IMR-90 (cell line): ENCODE results near the gene STAT4. TPM values are rescaled to one million over a fixed set of nuclear protein-coding genes. Genes with fewer than 3 reads are reported as not detected.

Experiments
- ATAC-seq: fragments of 200-7000 bp; cut with Tn5 transposase; 2 replicates; pipeline ENCODE4 v1.9.1; 2020; ENCODE audit warnings: low read depth, mild to moderate bottlenecking, moderate library complexity
- BruUV-seq: library from RNA; stranded (reverse); fragments of 400-500 nt; replicated peaks from 2 replicates; lab custom pipeline; 2021; lab: Mats Ljungman, UMichigan
- CTCF ChIA-PET: fragments of 300-600 bp; formaldehyde crosslinking; extraction: SDS; loops from one replicate; lab custom pipeline; 2021; ENCODE audit warnings: antibody characterized with exemption; lab: Yijun Ruan, JAX
- POLR2A ChIA-PET: fragments of 300-600 bp; sonication (Branson Sonifier 250); formaldehyde crosslinking; loops from one replicate; lab custom pipeline; 2022; ENCODE audit warnings: antibody characterized with exemption; ENCODE audit not compliant: unreplicated experiment; lab: Charles Lee
- DNase-seq: peaks from one replicate; pipeline ENCODE4 v3.0.0; 2013
- H2AFZ ChIP-seq: replicated peaks from 2 replicates; pipeline ENCODE3; 2013; ENCODE audit warnings: low read length, mild to moderate bottlenecking; ENCODE audit not compliant: poor library complexity
- H2AK5ac ChIP-seq: 2 replicates; pipeline ENCODE4 v1.6.1; 2013; ENCODE audit warnings: low read depth, low read length, inconsistent platforms
- H2AK9ac ChIP-seq: replicated peaks from 2 replicates; pipeline ENCODE3; 2013; ENCODE audit warnings: mild to moderate bottlenecking, low read depth, low read length, moderate library complexity; ENCODE audit not compliant: poor library complexity
- H2BK120ac ChIP-seq: 2 replicates; pipeline ENCODE4 v1.6.1; 2013; ENCODE audit warnings: low read depth, low read length, inconsistent platforms
- H2BK15ac ChIP-seq: 3 replicates; pipeline ENCODE4 v1.6.1; 2013; ENCODE audit warnings: low read depth, low read length, inconsistent platforms
- H2BK20ac ChIP-seq: 2 replicates; pipeline ENCODE4 v1.6.1; 2013; ENCODE audit warnings: low read depth, mild to moderate bottlenecking, inconsistent platforms, low read length, moderate library complexity
- H2BK5ac ChIP-seq: 2 replicates; pipeline ENCODE4 v1.6.1; 2013; ENCODE audit warnings: mild to moderate bottlenecking, low read depth, low read length, inconsistent platforms; ENCODE audit not compliant: poor library complexity, severe bottlenecking
- H3K14ac ChIP-seq: replicated peaks from 2 replicates; pipeline ENCODE4 v1.6.1; 2013; ENCODE audit warnings: low read depth, low read length, inconsistent platforms
- H3K18ac ChIP-seq: 2 replicates; pipeline ENCODE4 v1.6.1; 2013; ENCODE audit warnings: low read depth, low read length, control low read depth
- H3K23ac ChIP-seq: 2 replicates; pipeline ENCODE4 v1.6.1; 2013; ENCODE audit warnings: low read depth, low read length, inconsistent platforms
- H3K27ac ChIP-seq: 2 replicates; pipeline ENCODE4 v1.5.1; 2013; ENCODE audit warnings: mild to moderate bottlenecking, control low read depth, low read length; ENCODE audit not compliant: insufficient read depth
- H3K27me3 ChIP-seq: 2 replicates; pipeline ENCODE4 v1.6.1; 2013; ENCODE audit warnings: low read length; ENCODE audit not compliant: control insufficient read depth, insufficient read depth
- H3K36me3 ChIP-seq: 2 replicates; pipeline ENCODE4 v1.6.1; 2013; ENCODE audit warnings: low read length, mixed read lengths; ENCODE audit not compliant: control insufficient read depth, insufficient read depth
- H3K4ac ChIP-seq: 2 replicates; pipeline ENCODE4 v1.6.1; 2013; ENCODE audit warnings: low read depth, low read length, inconsistent platforms
- H3K4me1 ChIP-seq: 2 replicates; pipeline ENCODE4 v1.6.1; 2013; ENCODE audit warnings: low read length, mixed read lengths; ENCODE audit not compliant: control insufficient read depth, insufficient read depth
- H3K4me2 ChIP-seq: 2 replicates; pipeline ENCODE4 v1.6.1; 2013; ENCODE audit warnings: low read depth, mild to moderate bottlenecking, control low read depth, low read length, moderate library complexity
- H3K4me3 ChIP-seq: 2 replicates; pipeline ENCODE4 v1.5.1; 2013; ENCODE audit warnings: low read depth, mild to moderate bottlenecking, control low read depth, low read length, moderate library complexity; ENCODE audit not compliant: insufficient read depth
- H3K56ac ChIP-seq: 2 replicates; pipeline ENCODE4 v1.6.1; 2013; ENCODE audit warnings: low read length, inconsistent platforms; ENCODE audit not compliant: insufficient read depth; ENCODE audit errors: extremely low read depth
- H3K79me1 ChIP-seq, 2 experiments: 2 replicates each; pipeline ENCODE4 v1.6.1; 2013; ENCODE audit warnings: low read length in 2 of 2, inconsistent platforms in 1 of 2, low read depth in 1 of 2
- H3K9ac ChIP-seq: 2 replicates; pipeline ENCODE4 v1.6.1; 2013; ENCODE audit warnings: low read depth, low read length, control low read depth
- H3K9me1 ChIP-seq: 2 replicates; pipeline ENCODE4 v1.6.1; 2013; ENCODE audit warnings: low read length, inconsistent platforms; ENCODE audit not compliant: insufficient read depth
- H3K9me3 ChIP-seq: 2 replicates; pipeline ENCODE4 v1.6.1; 2013; ENCODE audit warnings: low read length; ENCODE audit not compliant: control insufficient read depth, insufficient read depth
- H4K20me1 ChIP-seq: 2 replicates; pipeline ENCODE4 v1.6.1; 2013; ENCODE audit warnings: low read length, inconsistent platforms; ENCODE audit not compliant: insufficient read depth
- H4K5ac ChIP-seq: 2 replicates; pipeline ENCODE4 v1.6.1; 2013; ENCODE audit warnings: mild to moderate bottlenecking, low read depth, low read length, control low read depth
- H4K8ac ChIP-seq, 2 experiments: 2 replicates each; pipeline ENCODE4 v1.6.1; 2013; ENCODE audit warnings: low read depth in 2 of 2, low read length in 2 of 2, control low read depth in 1 of 2, inconsistent platforms in 1 of 2
- H4K91ac ChIP-seq: 2 replicates; pipeline ENCODE4 v1.6.1; 2013; ENCODE audit warnings: low read depth, low read length, inconsistent platforms; ENCODE audit not compliant: insufficient read depth
- BHLHE40 ChIP-seq: fragments of 150-350 bp; IDR thresholded peaks from 2 replicates; pipeline ENCODE4 v1.6.1; 2016; ENCODE audit warnings: mild to moderate bottlenecking, low read depth, low read length
- CHD1 ChIP-seq: IDR thresholded peaks from 2 replicates; pipeline ENCODE4 v1.6.1; 2012; ENCODE audit warnings: low read depth, low read length, improper control_type of control experiment
- CTCF ChIP-seq: conservative IDR thresholded peaks from 2 replicates; pipeline ENCODE4 v1.5.1; 2012; ENCODE audit warnings: mild to moderate bottlenecking, low read depth, low read length, improper control_type of control experiment
- FOS ChIP-seq: fragments of 150-350 bp; IDR thresholded peaks from 2 replicates; pipeline ENCODE4 v1.6.1; 2016; ENCODE audit warnings: low read depth, low read length
- MAFK ChIP-seq: IDR thresholded peaks from 2 replicates; pipeline ENCODE4 v1.6.1; 2012; ENCODE audit warnings: low read depth, low read length, improper control_type of control experiment
- MAZ ChIP-seq: IDR thresholded peaks from 2 replicates; pipeline ENCODE4 v1.6.1; 2012; ENCODE audit warnings: low read depth, mild to moderate bottlenecking, low read length, improper control_type of control experiment, moderate library complexity, borderline replicate concordance
- NFE2L2 ChIP-seq: fragments of 150-350 bp; IDR thresholded peaks from 2 replicates; pipeline ENCODE4 v1.6.1; 2016; ENCODE audit warnings: low read depth, mild to moderate bottlenecking, low read length
- POLR2A ChIP-seq: IDR thresholded peaks from 2 replicates; pipeline ENCODE4 v1.6.1; 2012; ENCODE audit warnings: mild to moderate bottlenecking, low read depth, low read length
- RAD21 ChIP-seq: IDR thresholded peaks from 2 replicates; pipeline ENCODE4 v1.6.1; 2012; ENCODE audit warnings: low read length, improper control_type of control experiment
- RCOR1 ChIP-seq: IDR thresholded peaks from 2 replicates; pipeline ENCODE4 v1.6.1; 2012; ENCODE audit warnings: mild to moderate bottlenecking, low read length, improper control_type of control experiment; ENCODE audit not compliant: insufficient replicate concordance
- WGBS, 2 experiments: methylation state at CpG; one replicate each; pipeline versions ENCODE4 v1.1.5 to v1.1.7; 2013; ENCODE audit warnings: missing lambda C conversion rate in 2 of 2; ENCODE audit not compliant: insufficient read length in 1 of 2; ENCODE audit errors: extremely low coverage in 2 of 2; 5-methylcytosine and 5-hydroxymethylcytosine counted together
- dilution Hi-C: fragments of 300-500 bp; cut with HindIII; formaldehyde crosslinking; loops from one replicate; pipeline ENCODE4 v1.14.3; 2018; ENCODE audit warnings: low sequenced_read_pairs; ENCODE audit not compliant: unreplicated experiment
- in situ Hi-C: fragments of 300-500 bp; cut with MboI; formaldehyde crosslinking; loops from 3 replicates; pipeline ENCODE4 v1.14.3; 2019; ENCODE audit warnings: low sequenced_read_pairs, inconsistent platforms, mixed read lengths
- intact Hi-C: fragments of 100-400 bp; cut with micrococcal nuclease; formaldehyde crosslinking; loops from 2 replicates; pipeline ENCODE4 v1.10.0; 2022
- polyA plus RNA-seq, 3 experiments: library from polyadenylated mRNA; depleted of rRNA; stranded (reverse); fragments of >200 nt; gene quantifications; 2 replicates each; pipeline ENCODE4 v1.2.3, GENCODE V29; 2012; ENCODE audit warnings: low replicate concordance in 1 of 3
- total RNA-seq: library from RNA; depleted of rRNA; stranded (reverse); fragments of >200 nt; gene quantifications from 2 replicates; pipeline ENCODE4 v1.2.3, GENCODE V29; 2012

The STAT4 gene
- total and polyA plus RNA-seq, 2 of the 4 experiments (the other 2 are of a cell fraction) = 0.36 to 0.48 TPM

GRCh38 chr2:191184457-191184856, 33.7 kb upstream of the STAT4 start:
- POLR2A ChIA-PET = no interaction called here
- H2AK9ac ChIP-seq = no peak overlapping the region
- H2BK120ac ChIP-seq = no peak overlapping the region
- no peaks in the 10 kb centered on the region for H3K79me1 ChIP-seq
- BruUV-seq = no TSS peak
- H3K9me1 ChIP-seq = no peaks in the 10 kb centered on the region
- H3K56ac ChIP-seq = no peak overlapping the region
- no peaks in the 10 kb centered on the region for H3K9me3 ChIP-seq
- no peak overlapping the region for H2BK5ac ChIP-seq
- H4K91ac ChIP-seq = no peak overlapping the region
- H3K4me3 ChIP-seq = no peak overlapping the region
- H2BK15ac ChIP-seq = no peak overlapping the region
- H4K5ac ChIP-seq = no peak overlapping the region
- no CpG with 5 or more reads among the region's 2 CpGs for WGBS, 2 experiments
- peaks cover 3% of the 10 kb centered on the region; the same call in 1 of the 2 replicates for H3K4me1 ChIP-seq
- CTCF ChIA-PET = no interaction called here
- no peak overlapping the region for H3K14ac ChIP-seq
- no peak overlapping the region for H3K9ac ChIP-seq
- dilution Hi-C loops (no loop called here), in situ Hi-C loops (no loop called here), intact Hi-C loops (no loop called here)
- no peaks in the 10 kb centered on the region for H3K27me3 ChIP-seq
- no peak overlapping the region for H3K4ac ChIP-seq
- H3K36me3 ChIP-seq = no peaks in the 10 kb centered on the region
- DNase-seq (no peak), ATAC-seq (no peak)
- no peaks in the 10 kb centered on the region for H4K20me1 ChIP-seq
- H2BK20ac ChIP-seq = no peak overlapping the region
- no peak overlapping the region for H2AFZ ChIP-seq
- TF ChIP-seq CHD1 = no peak
- TF ChIP-seq RAD21 = no peak
- TF ChIP-seq RCOR1 = no peak
- TF ChIP-seq BHLHE40 = no peak
- no peak for TF ChIP-seq MAFK
- TF ChIP-seq MAZ = no peak
- no peak for TF ChIP-seq POLR2A
- no peak for TF ChIP-seq CTCF
- TF ChIP-seq NFE2L2 = no peak
- TF ChIP-seq FOS = no peak
- H2AK5ac ChIP-seq = no peak overlapping the region
- H3K18ac ChIP-seq = no peak overlapping the region
- no peak overlapping the region for H3K27ac ChIP-seq
- H3K4me2 ChIP-seq = no peak overlapping the region
- no peak overlapping the region for H4K8ac ChIP-seq
- no peak overlapping the region for H3K23ac ChIP-seq
